Measurements from ENCODE around the gene HSF2BP. TPM values are rescaled to one million over a fixed set of nuclear protein-coding genes. Genes with fewer than 3 reads are reported as not detected.
"Not testable (repeated sequence)": the region's sequence is repeated elsewhere in the genome, so short reads cannot be mapped to it uniquely, and the experiment has no call there.

The HSF2BP gene
- polyA plus RNA-seq, 1 of the 3 experiments (the other 2 are of a cell fraction), result 1.1 TPM

DNA sequence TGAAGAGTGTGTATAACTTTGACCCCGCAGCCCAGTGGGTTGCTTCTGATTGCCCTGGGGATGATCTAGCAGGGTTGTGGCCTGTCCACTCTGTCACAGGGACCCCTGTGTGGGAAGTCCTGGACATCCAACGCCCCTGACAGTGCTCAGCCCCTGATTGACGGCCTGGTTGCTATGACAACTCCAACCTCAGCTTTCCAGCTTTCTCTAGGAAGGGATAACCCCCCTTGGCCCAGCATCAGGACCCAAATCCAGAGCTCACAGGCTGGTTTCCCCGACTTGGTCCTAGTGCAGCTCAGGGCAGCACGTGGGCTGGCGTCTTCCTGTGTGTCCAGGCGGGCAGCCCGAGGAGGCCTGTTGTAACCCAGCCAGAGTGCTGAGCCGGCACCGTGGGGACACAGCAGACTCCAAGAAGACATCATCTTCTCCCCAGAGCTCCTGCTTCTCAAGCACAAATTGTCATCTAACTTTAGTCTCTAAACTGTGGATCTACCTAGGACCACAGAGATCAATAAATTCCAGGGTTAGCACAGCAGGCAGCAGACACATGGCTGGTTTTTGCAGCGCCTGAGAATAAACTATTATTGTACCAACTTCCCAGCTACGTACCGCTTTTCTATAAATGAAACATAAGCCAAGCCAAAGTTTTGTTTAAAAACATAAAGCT lies 40.8 kb upstream of the HSF2BP start:
- no peak overlapping the region for H3K27ac ChIP-seq (ENCODE audit: low read depth in 2 of 2, low read length in 1 of 2)
- H3K9me3 ChIP-seq, result no peaks in the 10 kb centered on the region
- WGBS (ENCODE audit: low lambda C conversion rate), result 95% methylated on average over 4 of the region's 13 CpGs
- no peaks in the 10 kb centered on the region for H3K27me3 ChIP-seq (ENCODE audit: insufficient read depth)
- H3K4me2 ChIP-seq, result no peak overlapping the region
- no peak overlapping the region for H3K4me3 ChIP-seq (ENCODE audit: low read depth in 2 of 2, low read length in 1 of 2)
- no peak overlapping the region for H2AFZ ChIP-seq (ENCODE audit: low read depth)
- H3F3A ChIP-seq (replicated peaks; ENCODE audit: insufficient read depth), result no peaks in the 10 kb centered on the region
- H3K79me2 ChIP-seq (ENCODE audit: insufficient read depth), result no peaks in the 10 kb centered on the region
- ChIA-PET CTCF (interaction anchor here (1.0 kb wide), 1 partner anchor 24 kb away, joined by 3 read pairs; no protein-coding TSS in a partner anchor), POLR2A (no interaction called here)
- peaks cover 3 to 4% of the 10 kb centered on the region in 2 experiments for H3K36me3 ChIP-seq (replicated peaks in 1 of 2; ENCODE audit: control insufficient read depth in 1 of 2, insufficient read depth in 2 of 2, low read length in 1 of 2)
- H4K20me1 ChIP-seq (ENCODE audit: insufficient read depth), result no peaks in the 10 kb centered on the region
- TF ChIP-seq EP300 (IDR thresholded peaks at IDR 0.05; ENCODE audit: borderline replicate concordance in 1 of 2, low read depth in 1 of 2, low read length in 1 of 2), result no peak
- TF ChIP-seq, protein P1, sequence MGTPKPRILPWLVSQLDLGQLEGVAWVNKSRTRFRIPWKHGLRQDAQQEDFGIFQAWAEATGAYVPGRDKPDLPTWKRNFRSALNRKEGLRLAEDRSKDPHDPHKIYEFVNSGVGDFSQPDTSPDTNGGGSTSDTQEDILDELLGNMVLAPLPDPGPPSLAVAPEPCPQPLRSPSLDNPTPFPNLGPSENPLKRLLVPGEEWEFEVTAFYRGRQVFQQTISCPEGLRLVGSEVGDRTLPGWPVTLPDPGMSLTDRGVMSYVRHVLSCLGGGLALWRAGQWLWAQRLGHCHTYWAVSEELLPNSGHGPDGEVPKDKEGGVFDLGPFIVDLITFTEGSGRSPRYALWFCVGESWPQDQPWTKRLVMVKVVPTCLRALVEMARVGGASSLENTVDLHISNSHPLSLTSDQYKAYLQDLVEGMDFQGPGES (IDR thresholded peaks at IDR 0.05; ENCODE audit: low read depth, low read length), result no peak
- TF ChIP-seq CHD2 (IDR thresholded peaks at IDR 0.05; ENCODE audit: low read length, partially characterized antibody), result no peak
- TF ChIP-seq, protein P2, sequence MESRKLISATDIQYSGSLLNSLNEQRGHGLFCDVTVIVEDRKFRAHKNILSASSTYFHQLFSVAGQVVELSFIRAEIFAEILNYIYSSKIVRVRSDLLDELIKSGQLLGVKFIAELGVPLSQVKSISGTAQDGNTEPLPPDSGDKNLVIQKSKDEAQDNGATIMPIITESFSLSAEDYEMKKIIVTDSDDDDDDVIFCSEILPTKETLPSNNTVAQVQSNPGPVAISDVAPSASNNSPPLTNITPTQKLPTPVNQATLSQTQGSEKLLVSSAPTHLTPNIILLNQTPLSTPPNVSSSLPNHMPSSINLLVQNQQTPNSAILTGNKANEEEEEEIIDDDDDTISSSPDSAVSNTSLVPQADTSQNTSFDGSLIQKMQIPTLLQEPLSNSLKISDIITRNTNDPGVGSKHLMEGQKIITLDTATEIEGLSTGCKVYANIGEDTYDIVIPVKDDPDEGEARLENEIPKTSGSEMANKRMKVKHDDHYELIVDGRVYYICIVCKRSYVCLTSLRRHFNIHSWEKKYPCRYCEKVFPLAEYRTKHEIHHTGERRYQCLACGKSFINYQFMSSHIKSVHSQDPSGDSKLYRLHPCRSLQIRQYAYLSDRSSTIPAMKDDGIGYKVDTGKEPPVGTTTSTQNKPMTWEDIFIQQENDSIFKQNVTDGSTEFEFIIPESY (IDR thresholded peaks at IDR 0.05; ENCODE audit: borderline replicate concordance, low read depth), result no peak
- TF ChIP-seq YY1 (IDR thresholded peaks at IDR 0.05; ENCODE audit: low read depth), result no peak
- no peak for TF ChIP-seq ELF1 (IDR thresholded peaks at IDR 0.05)
- TF ChIP-seq, protein P3, sequence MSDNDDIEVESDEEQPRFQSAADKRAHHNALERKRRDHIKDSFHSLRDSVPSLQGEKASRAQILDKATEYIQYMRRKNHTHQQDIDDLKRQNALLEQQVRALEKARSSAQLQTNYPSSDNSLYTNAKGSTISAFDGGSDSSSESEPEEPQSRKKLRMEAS (IDR thresholded peaks at IDR 0.05; ENCODE audit: low read depth), result no peak
- TF ChIP-seq RXRA (IDR thresholded peaks at IDR 0.05; ENCODE audit: borderline replicate concordance, low read depth), result no peak
- TF ChIP-seq RAD21 (IDR thresholded peaks at IDR 0.05; ENCODE audit: low read length), result no peak
- TF ChIP-seq RFX5 (IDR thresholded peaks at IDR 0.05; ENCODE audit: low read length), result no peak
- no peak for TF ChIP-seq FOXM1 (IDR thresholded peaks at IDR 0.05; ENCODE audit: low read depth)
- no peak for TF ChIP-seq SIN3A (IDR thresholded peaks at IDR 0.05; ENCODE audit: borderline replicate concordance, low read depth, low read length)
- TF ChIP-seq NFIC (IDR thresholded peaks at IDR 0.05; ENCODE audit: borderline replicate concordance), result no peak
- TF ChIP-seq JUND (IDR thresholded peaks at IDR 0.05), result no peak
- no peak overlapping the region for H3K9ac ChIP-seq
- H3K9me2 ChIP-seq, result no peaks in the 10 kb centered on the region
- DNase-seq, result no peak
- H3K4me1 ChIP-seq (ENCODE audit: control insufficient read depth in 1 of 2, insufficient read depth in 2 of 2, low read depth in 1 of 2, low read length in 1 of 2), result peaks cover 0 to 4% of the 10 kb centered on the region in 2 experiments; a peak in 1 of 4 replicates

DNA sequence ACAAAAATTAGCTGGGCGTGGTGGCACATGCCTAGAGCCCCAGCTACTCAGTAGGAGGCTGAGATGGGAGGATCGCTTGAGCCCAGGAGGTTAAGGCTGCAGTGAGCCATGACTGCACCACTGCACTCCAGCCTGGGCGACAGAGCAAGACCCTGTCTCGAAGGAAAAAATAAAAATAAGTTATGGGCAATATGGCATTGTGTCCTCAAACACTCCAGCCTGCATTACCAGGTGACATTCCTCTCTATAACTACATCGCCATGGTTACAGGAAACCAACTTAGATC lies 40.1 kb upstream of the HSF2BP start:
- H4K20me1 ChIP-seq (ENCODE audit: insufficient read depth); H3K4me3 ChIP-seq (ENCODE audit: low read depth in 2 of 2, low read length in 1 of 2); H3K4me2 ChIP-seq; H3K27ac ChIP-seq (ENCODE audit: low read depth in 2 of 2, low read length in 1 of 2); H3K9ac ChIP-seq; DNase-seq; H3K36me3 ChIP-seq (replicated peaks in 1 of 2; ENCODE audit: control insufficient read depth in 1 of 2, insufficient read depth in 2 of 2, low read length in 1 of 2); H3K27me3 ChIP-seq (ENCODE audit: insufficient read depth); H3K9me3 ChIP-seq; H2AFZ ChIP-seq (ENCODE audit: low read depth); H3K9me2 ChIP-seq; CTCF ChIA-PET; POLR2A ChIA-PET; H3K4me1 ChIP-seq (ENCODE audit: control insufficient read depth in 1 of 2, insufficient read depth in 2 of 2, low read depth in 1 of 2, low read length in 1 of 2); H3F3A ChIP-seq (replicated peaks; ENCODE audit: insufficient read depth); H3K79me2 ChIP-seq (ENCODE audit: insufficient read depth): not testable (repeated sequence)
- WGBS (ENCODE audit: low lambda C conversion rate), result 96% methylated on average over 5 of the region's 5 CpGs
